ENCODE measurements around the gene RABGAP1L. TPM values are rescaled to one million over a fixed set of nuclear protein-coding genes. Genes with fewer than 3 reads are reported as not detected.

The RABGAP1L gene
- total RNA-seq, 4 donors from 2014 or later, result 42.4 to 74.5 (median 49.1) TPM

DNA sequence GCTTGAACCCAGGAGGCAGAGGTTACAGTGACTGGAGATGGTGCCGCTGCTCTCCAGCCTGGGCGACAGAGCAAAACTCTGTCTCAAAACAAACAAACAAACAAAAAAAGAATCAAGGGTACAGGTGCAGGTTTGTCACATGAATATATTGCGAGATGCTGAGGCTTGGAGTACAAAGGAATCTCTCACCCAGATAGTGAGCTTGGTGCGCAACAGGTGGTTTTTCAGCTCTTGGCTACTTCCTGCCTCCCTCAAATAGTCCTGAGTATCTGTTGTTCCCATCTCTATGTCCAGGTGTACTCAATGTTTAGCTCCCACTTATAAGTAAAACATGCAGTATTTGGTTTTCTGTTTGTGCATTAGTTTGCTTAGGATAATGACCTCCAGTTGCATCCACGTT lies 666.5 kb downstream of the RABGAP1L start:
- Histone ChIP-seq H3K4me1 (no peaks in the 10 kb centered on the region), H3K27me3 (no peaks in the 10 kb centered on the region), H3K27ac (no peak overlapping the region), H3K4me3 (no peak overlapping the region), H3K9me3 (no peaks in the 10 kb centered on the region), H3K36me3 (peaks cover 0 to 9% (median 0%) of the 10 kb centered on the region in 3 donors)
- WGBS, 2 donors, result 83 to 91% methylated on average over 5 of the region's 5 CpGs
- TF ChIP-seq CTCF (IDR thresholded peaks at IDR 0.05) (no peak), EP300 (IDR thresholded peaks at IDR 0.05) (no peak)
- DNase-seq (ENCODE audit: low spot score in 2 of 2), result no peak

DNA sequence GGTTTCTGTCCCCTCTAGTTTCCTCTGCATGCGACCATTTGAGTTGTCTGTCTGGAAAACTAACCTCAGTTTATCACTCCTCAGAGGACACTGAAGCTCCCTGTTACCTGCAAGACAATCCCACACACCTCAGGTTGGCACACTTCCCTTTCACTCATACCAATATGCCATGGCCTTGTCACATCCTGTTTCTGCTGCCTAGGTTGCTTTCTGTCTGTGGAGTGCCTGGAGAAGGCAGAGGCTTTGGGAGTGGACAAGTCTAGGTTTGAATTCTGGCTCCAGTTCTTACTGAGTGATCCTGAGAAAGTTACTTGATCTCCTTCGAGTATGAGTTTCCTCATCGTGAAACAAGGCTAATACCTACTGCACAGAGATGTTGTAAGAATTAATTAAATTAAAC lies 668.9 kb downstream of the RABGAP1L start:
- Histone ChIP-seq H3K36me3 (peaks cover 0 to 9% (median 0%) of the 10 kb centered on the region in 3 donors), H3K4me1 (no peaks in the 10 kb centered on the region), H3K27me3 (no peaks in the 10 kb centered on the region), H3K27ac (no peak overlapping the region), H3K9me3 (no peaks in the 10 kb centered on the region), H3K4me3 (no peak overlapping the region)
- no peak for DNase-seq (ENCODE audit: low spot score in 2 of 2)
- 82 to 85% methylated on average over 3 of the region's 3 CpGs for WGBS, 2 donors
- no peak for TF ChIP-seq POLR2A (IDR thresholded peaks at IDR 0.05)
- TF ChIP-seq EP300 (IDR thresholded peaks at IDR 0.05), result no peak
- no peak for TF ChIP-seq CTCF (IDR thresholded peaks at IDR 0.05)

DNA sequence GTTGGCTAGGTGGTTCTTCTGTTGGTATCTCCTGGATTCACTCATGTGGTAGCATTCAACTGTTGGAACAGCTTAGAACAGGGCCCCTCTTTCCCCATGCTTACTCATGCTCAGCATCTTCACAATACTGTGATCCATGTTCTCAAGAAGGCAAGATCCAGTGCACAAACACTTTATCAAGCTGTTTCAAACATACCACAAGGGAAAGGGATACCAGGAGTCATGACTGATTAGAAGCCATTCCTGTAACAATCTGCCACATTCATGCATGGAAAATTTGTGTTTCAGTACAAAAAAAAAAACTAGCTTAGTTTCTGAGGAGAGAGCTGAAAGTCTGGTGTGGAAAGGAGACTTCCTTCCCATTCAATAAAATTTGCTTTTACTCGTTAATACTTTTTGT lies 670.7 kb downstream of the RABGAP1L start:
- TF ChIP-seq POLR2A (IDR thresholded peaks at IDR 0.05) (no peak), CTCF (IDR thresholded peaks at IDR 0.05) (no peak), EP300 (IDR thresholded peaks at IDR 0.05) (no peak)
- WGBS, 2 donors, result 95 to 100% methylated on average over 1 of the region's 1 CpG
- no peak overlapping the region for H3K27ac ChIP-seq
- no peaks in the 10 kb centered on the region for H3K27me3 ChIP-seq
- no peaks in the 10 kb centered on the region for H3K9me3 ChIP-seq
- H3K36me3 ChIP-seq, result peaks cover 0 to 9% (median 0%) of the 10 kb centered on the region in 3 donors
- no peak overlapping the region for H3K4me3 ChIP-seq
- DNase-seq (ENCODE audit: low spot score in 2 of 2), result no peak
- peaks cover 0 to 4% (median 0%) of the 10 kb centered on the region in 4 donors for H3K4me1 ChIP-seq

DNA sequence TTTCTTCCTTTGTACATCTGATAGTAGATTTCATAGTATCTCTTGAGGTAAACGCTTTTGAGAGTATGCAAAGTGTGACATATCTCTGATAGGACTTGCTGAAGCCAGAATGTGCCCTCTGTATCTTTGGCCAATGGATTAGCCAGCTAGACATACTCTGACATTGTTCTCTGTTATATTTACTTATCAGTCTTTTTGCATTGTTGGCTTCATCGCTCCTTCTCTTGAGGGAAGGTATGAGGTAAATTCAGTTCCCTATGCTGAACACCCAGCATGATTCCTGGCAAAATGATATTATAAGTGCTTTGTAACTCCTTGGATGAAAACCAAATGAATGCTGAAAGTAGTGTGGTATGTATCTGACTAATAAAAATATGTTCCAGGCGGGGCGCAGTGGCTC lies 677.2 kb downstream of the RABGAP1L start:
- H3K9me3 ChIP-seq, result no peaks in the 10 kb centered on the region
- H3K27me3 ChIP-seq, result no peaks in the 10 kb centered on the region
- WGBS, 2 donors, result 90% methylated on average over 4 of the region's 4 CpGs
- H3K36me3 ChIP-seq, result no peaks in the 10 kb centered on the region
- peaks cover 0 to 13% (median 0%) of the 10 kb centered on the region in 4 donors for H3K4me1 ChIP-seq
- no peak overlapping the region for H3K4me3 ChIP-seq
- no peak overlapping the region for H3K27ac ChIP-seq
- no peak for DNase-seq (ENCODE audit: low spot score in 2 of 2)
- TF ChIP-seq CTCF (IDR thresholded peaks at IDR 0.05) (no peak), POLR2A (IDR thresholded peaks at IDR 0.05) (no peak), EP300 (IDR thresholded peaks at IDR 0.05) (no peak)

- no peaks in the 10 kb centered on the region for H3K9me3 ChIP-seq
- DNase-seq (ENCODE audit: low spot score in 2 of 2), result no peak
- no peak overlapping the region for H3K4me3 ChIP-seq
- H3K27ac ChIP-seq, result no peak overlapping the region
- peaks cover 0 to 13% (median 0%) of the 10 kb centered on the region in 4 donors for H3K4me1 ChIP-seq
- no peaks in the 10 kb centered on the region for H3K36me3 ChIP-seq
- TF ChIP-seq POLR2A (IDR thresholded peaks at IDR 0.05), result no peak
- no peak for TF ChIP-seq CTCF (IDR thresholded peaks at IDR 0.05)
- TF ChIP-seq EP300 (IDR thresholded peaks at IDR 0.05), result no peak
- no peaks in the 10 kb centered on the region for H3K27me3 ChIP-seq
These were observed 678.1 kb downstream of the RABGAP1L start for GRCh38 chr1:174837386-174837785.
